ENCODE data around the gene ANK3.

ANK3 gene

DNA sequence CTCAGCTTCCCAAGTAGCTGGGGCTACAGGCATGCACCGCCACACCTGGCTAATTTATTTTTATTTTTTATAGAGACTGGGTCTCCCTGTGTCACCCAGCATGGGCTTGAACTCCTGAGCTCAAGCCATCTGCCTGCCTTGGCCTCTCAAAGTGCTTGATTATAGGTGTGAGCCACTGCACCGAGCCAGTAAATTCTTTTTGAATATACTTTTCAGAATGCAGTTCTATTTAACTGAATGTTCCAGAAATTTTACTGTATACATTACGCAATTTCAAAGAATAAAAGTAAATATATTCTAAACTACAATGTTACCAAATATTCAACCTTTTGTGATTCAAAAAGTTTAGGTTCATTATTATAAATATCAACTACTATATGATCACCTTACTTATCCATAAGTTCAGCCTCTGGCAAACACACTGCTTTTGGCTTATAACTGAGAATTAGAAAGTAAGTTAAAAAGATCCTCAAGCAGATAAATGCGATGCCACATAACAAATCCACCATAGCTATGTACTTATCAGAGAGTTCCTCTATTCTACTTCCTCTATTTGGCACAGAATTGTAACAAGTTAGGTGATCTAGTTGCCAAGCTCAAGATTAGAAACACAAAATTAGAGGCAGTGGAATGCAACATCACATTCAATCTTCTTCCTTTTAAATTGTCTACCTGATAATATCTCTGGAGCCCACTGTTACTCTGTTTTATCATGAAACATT is 118.2 kb downstream of the ANK3 start:
- DNase-seq, result peak; percentile 83

DNA sequence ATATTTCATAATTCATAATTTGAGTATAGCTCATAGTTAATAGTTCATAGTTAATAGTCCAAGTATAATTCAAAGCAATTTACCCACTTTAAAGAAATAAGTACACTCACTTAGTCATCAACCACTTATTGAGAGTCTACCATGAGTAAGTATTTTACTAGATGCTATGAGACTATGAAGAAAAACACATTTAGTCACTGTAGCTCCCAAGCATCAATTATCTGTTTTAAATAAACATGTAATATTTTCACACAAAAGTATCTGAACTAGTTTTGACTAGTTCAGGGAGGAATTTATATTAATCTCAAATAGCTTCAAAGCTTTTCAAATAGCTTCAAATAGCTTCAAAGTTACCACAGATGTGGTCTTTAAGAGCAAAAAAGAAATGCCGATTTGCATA is 119.2 kb downstream of the ANK3 start:
- DNase-seq, result no peak

- no peak for DNase-seq
These were observed 121.9 kb downstream of the ANK3 start for GRCh38 chr10:60267802-60268201.

DNA sequence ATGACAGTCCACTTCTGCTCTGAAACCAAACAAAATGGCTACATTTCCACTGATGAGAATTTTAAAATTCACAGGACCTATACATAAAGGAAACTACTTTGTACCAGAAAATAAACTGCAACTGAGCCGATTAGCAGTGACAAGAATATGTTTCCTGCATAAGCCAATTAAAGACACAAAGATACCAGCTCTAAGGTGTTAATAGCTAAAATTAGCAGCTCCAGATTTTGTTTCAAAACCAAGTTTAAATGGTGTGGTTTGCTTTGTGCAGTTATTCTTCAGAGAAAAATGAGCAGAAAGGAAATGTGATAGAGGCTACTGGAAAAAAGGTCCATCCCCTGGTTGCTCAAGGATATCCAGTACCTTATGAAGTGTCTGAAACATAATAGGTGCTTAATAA is 123.2 kb downstream of the ANK3 start:
- DNase-seq, result no peak

DNA sequence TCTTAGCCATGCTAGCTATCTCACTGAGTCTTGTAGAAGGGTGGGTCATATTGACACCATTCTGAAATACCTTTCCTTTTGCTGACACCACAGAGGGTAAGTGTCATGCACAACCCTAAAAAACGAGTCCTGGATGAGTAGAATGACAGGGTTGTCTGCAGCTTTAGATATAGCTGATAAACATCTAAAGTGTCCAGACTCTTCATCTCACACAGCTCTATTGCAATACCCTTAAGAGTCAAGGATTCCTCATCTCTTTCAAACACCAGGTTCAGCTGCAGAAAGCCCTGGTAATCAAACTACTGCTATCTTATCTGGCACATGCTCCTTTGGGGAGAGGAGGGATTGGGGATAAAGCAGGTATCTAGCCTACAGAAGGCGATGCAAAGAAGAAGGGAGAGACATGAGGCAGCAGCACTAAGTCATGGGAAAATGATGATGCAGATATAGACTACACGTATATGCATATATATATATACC is 127.0 kb downstream of the ANK3 start:
- DNase-seq, result no peak

- peak; percentile 7 for DNase-seq
These were observed 129.4 kb downstream of the ANK3 start for GRCh38 chr10:60260321-60260720.

DNA sequence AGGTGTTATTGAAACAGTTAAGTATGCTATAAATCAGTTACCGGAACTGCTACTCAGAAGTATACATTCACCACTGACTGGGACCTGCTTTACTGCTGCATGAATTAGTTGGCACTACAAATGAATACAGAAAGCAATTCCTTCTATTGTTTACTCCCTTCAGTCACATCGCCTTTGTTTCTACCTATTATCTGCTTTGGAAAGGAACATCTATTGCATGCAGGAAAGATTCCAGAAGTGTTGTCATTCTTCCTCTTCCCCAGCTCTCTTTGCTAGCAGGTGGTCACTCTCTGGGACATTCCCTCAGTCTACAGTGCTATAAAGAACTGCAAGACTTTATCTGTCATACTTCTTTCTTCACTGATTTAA is 131.3 kb downstream of the ANK3 start:
- DNase-seq, result no peak

GRCh38 chr10:60257767-60258428 is 131.8 kb downstream of the ANK3 start:
- no peak for DNase-seq

DNA sequence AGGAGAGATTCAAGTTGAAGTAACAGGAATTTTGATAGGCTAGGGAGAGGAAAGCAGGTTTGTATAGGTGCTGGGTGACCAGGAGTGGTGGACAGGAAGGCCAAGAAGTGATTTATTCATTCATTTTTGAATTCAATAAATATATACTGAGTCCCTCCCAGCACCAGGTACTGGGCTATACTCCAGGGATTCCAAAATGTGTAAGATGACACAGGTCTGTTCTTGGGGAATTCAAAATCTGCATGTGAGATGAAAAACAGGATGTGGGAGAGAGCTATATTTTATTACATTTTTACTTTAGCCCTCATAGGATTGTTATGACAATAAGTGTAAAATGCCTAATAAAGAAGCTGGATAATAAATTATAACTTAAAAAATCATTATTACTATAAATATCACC is 134.9 kb downstream of the ANK3 start:
- DNase-seq, result no peak

DNA sequence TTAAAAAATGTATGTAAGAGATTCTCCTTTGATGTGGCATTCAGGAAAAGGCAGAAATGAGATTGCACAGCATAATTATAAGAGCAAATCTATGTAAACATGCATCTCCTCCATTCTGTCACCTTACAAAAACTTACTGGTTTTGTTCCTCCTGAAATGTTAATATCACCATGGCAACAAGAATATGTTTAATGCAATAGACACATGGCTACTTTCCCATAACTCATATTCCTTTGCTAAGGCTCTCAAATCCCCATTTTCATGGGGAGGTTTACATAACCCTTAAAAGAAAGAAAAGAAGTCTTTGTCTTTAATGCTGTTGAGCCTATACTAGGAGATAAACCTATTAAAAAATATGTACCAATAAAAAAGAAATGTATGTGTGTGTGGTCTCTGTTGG is 136.2 kb downstream of the ANK3 start:
- DNase-seq, result no peak

DNA sequence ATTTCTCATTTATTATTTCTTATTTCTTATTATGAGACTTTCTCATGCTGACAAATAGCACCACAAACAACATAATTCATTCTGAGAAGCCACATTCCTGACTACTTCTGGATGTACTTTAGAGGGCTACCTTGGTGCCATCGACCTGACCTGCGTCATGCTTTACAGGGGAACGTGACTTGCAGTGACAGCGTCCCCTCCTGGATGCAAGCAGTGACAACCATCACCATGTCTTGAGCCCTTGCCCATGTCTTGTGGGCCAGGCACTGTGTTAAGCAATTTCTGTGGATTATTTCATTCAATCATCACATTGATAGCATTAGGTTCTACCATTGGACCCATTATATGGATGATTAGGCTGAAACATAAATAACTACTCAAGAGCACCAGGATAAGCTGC is 137.0 kb downstream of the ANK3 start:
- no peak for DNase-seq

GRCh38 chr10:60246382-60246781 is 143.3 kb downstream of the ANK3 start:
- no peak for DNase-seq

DNA sequence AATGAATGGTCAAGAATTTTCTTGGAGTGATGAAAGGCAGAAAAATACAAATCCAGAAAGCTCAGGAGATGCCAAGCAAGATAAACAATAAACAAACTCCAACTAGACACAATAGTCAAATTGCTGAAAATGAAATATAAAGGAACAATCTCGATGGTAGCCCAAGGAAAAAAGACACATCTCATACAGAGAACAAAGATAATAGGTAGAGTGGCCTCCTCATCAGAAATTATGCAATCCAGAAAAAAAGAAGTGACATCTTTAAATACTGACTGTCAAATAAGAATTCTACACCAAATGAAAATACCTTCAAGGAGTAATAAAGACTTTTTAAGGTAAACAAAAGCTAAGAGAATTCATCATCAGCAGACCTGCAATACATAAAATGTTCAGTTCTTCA is 150.4 kb downstream of the ANK3 start:
- DNase-seq, result no peak

- DNase-seq, result peak; percentile 51
These were observed 150.9 kb downstream of the ANK3 start for GRCh38 chr10:60238759-60239100.

- DNase-seq, result peak; percentile 51
These were observed 151.5 kb downstream of the ANK3 start for GRCh38 chr10:60237977-60238758.

- peak; percentile 100 for DNase-seq
These were observed 152.7 kb downstream of the ANK3 start for GRCh38 chr10:60236869-60237524.

GRCh38 chr10:60235001-60235400 is 154.7 kb downstream of the ANK3 start:
- no peak for DNase-seq

- peak; percentile 56 for DNase-seq
These were observed 155.1 kb downstream of the ANK3 start for GRCh38 chr10:60234551-60234950.

- no peak for DNase-seq
These were observed 158.8 kb downstream of the ANK3 start for GRCh38 chr10:60230892-60231291.

DNA sequence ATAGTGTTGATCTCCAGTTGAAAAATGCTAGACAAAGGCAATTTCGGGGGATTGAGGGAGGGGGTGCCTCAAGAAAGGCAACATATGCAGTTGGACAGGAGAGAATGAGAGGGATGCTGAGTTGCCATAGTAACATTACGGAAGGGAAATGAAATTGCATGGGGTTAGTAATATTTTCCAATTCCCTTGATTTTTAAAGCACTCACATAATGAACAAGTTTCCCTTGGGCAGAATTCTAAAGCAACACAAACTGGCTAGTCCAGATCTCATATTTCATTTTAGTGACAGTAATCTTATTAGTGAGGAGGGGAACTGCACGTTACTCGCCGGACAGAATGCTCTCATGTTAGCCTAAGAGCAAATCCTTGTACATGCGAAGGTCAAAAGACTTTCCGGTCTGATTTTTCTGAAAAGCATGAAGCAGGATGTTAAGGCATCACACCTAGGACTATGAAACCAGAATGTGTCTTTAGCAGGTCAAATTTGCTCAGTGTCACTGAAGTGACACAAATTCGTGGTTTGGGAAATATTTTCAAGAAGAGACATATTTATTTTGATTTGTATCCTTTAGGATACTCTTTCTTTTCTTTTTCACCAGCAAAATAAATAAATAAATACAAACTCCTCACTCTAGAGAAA is 165.5 kb downstream of the ANK3 start:
- no peak for DNase-seq

DNA sequence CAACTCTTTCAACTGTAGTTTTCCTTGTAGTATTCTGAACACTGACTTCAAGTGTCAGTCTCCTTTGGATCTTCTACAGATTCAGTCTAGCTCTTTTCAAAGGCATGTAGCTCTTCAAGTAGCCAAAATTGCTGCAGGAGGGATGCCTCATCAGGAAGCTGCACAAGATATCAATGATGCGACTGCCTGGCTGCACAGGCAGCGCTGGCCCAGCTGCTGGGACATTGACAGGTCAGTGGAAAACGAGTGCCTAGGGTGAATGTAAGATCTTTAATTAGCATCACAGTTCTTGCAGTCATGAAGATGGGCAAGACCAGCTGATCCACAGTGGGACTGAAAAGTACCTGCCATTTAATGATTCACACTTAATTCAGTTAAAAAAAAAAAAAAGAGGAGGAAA is 167.6 kb downstream of the ANK3 start:
- no peak for DNase-seq

GRCh38 chr10:60212195-60212594 is 177.5 kb downstream of the ANK3 start:
- peak; percentile 9 for DNase-seq

All from MV-4-11 (cell line).